ENCODE data around the gene KLC3.

The KLC3 gene

DNA sequence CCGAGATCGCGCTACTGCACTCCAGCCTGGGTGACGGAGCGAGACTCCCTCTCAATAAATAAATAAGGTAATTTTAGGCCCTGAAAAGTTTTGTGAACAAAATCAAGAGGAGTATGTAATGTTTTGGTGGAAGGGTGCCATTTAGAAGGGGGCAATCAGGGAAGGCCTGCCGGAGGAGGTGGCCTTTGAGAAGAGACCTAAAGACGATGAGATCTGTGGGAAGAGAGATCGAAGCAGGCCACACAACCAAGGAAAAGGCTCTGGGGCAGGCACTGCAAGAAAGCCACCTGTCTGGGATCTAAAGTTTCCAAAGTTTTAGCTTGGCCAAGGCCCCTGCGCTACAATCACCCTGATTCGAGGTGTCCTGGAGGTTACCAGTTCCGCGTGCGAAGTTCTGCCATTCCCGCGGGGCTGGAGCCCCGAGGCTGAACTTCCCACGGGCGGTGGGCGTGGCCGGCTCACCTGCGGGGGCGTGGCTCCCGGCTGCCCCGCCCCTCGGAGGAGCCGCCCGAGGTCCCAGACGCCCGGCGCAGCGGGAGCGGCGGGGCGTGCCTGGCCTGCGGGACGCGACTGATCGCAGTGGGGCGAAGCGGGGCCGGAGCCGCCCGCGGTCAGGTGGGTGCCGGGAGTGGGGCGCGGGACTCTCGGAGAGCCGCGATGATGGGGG lies at the start of gene KLC3:
Gene KLC3, plus strand, starts transcription at position 519 of the 667 bp plus-strand sequence. CDS start 4,792 bp downstream, outside the sequence.
- no peak within 1 kb of the TSS for H3K4me3 ChIP-seq (ENCODE audit: control insufficient read depth, low read depth, low read length)
- DNase-seq (ENCODE audit: low read depth) = no peak
- TF ChIP-seq, protein P1, sequence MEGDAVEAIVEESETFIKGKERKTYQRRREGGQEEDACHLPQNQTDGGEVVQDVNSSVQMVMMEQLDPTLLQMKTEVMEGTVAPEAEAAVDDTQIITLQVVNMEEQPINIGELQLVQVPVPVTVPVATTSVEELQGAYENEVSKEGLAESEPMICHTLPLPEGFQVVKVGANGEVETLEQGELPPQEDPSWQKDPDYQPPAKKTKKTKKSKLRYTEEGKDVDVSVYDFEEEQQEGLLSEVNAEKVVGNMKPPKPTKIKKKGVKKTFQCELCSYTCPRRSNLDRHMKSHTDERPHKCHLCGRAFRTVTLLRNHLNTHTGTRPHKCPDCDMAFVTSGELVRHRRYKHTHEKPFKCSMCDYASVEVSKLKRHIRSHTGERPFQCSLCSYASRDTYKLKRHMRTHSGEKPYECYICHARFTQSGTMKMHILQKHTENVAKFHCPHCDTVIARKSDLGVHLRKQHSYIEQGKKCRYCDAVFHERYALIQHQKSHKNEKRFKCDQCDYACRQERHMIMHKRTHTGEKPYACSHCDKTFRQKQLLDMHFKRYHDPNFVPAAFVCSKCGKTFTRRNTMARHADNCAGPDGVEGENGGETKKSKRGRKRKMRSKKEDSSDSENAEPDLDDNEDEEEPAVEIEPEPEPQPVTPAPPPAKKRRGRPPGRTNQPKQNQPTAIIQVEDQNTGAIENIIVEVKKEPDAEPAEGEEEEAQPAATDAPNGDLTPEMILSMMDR (IDR thresholded peaks at IDR 0.05; ENCODE audit: control insufficient read depth, insufficient read depth, low read depth, low read length, missing control alignments) = no peak

- H3K4me3 ChIP-seq (ENCODE audit: control insufficient read depth, low read depth, low read length) = no peak overlapping the region
- TF ChIP-seq, protein P1 (IDR thresholded peaks at IDR 0.05; ENCODE audit: control insufficient read depth, insufficient read depth, low read depth, low read length, missing control alignments) = no peak
- no peak for DNase-seq (ENCODE audit: low read depth)
Measured at GRCh38 chr19:45291834-45292233, 48.7 kb upstream of the KLC3 start.

DNA sequence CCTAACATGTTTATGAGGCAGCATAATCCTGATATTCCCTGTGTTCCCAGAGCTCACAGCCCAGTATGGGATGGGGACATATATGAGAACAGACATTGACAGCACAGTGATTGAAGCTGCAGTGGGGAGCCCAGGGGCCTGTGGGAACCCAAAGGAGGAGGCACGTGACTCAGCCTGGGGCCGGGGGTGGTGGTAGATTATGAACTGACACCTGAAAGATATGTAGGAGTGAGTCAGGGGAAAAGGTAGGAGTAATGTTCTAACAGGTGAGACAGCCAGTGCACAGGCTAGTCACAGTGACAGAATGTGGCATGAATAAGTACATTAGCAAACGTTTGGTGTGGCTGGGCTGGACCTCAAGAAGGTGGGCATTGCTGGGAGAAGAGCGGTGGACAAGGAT lies 46.9 kb upstream of the KLC3 start:
- no peak for DNase-seq (ENCODE audit: low read depth)
- TF ChIP-seq, protein P1 (IDR thresholded peaks at IDR 0.05; ENCODE audit: control insufficient read depth, insufficient read depth, low read depth, low read length, missing control alignments) = no peak
- no peak overlapping the region for H3K4me3 ChIP-seq (ENCODE audit: control insufficient read depth, low read depth, low read length)

- no peak overlapping the region for H3K4me3 ChIP-seq (ENCODE audit: control insufficient read depth, low read depth, low read length)
- TF ChIP-seq, protein P1 (IDR thresholded peaks at IDR 0.05; ENCODE audit: control insufficient read depth, insufficient read depth, low read depth, low read length, missing control alignments) = no peak
- no peak for DNase-seq (ENCODE audit: low read depth)
Measured at GRCh38 chr19:45294291-45295029, 46.1 kb upstream of the KLC3 start.

DNA sequence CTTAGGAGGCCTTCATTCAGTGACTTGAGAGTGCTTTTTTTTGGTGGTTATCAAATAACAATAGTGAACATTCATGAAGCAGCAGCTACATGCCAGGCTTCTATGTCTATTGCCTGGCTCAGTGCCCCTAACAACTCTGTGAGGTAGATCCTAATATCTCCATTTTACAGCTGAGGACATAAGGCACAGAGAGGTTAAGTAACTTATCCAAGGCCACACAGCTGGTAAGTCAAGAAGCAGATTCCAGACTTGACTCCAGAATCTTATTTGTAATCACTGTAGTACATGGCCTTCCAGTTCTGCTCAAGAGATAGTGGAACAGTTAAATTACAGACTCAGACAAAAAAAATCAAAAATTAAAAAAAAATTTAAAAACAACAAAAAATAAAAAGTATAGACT lies 44.7 kb upstream of the KLC3 start:
- TF ChIP-seq, protein P1 (IDR thresholded peaks at IDR 0.05; ENCODE audit: control insufficient read depth, insufficient read depth, low read depth, low read length, missing control alignments) = no peak
- H3K4me3 ChIP-seq (ENCODE audit: control insufficient read depth, low read depth, low read length) = no peak overlapping the region
- DNase-seq (ENCODE audit: low read depth) = no peak

DNA sequence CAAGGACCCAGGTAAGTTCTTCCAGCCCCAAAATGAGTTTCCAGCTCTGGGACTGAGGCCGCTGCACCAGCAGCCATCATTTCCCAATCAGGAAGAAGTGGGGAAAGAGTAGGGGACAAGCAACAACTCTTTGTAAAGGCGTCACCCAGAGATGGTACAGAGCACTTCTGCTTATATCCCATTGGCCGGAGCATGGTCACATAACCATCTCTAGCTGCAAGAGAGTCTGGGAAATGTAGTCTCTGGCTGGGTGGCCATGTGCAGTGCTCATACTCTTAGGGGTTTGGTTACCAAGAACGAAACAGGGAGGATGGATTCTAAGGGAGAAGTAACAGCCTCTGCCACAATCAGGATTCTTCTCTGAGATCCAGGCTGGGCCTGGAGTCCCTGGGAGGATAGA lies 44.2 kb upstream of the KLC3 start:
- H3K4me3 ChIP-seq (ENCODE audit: control insufficient read depth, low read depth, low read length) = no peak overlapping the region
- no peak for DNase-seq (ENCODE audit: low read depth)
- TF ChIP-seq, protein P1 (IDR thresholded peaks at IDR 0.05; ENCODE audit: control insufficient read depth, insufficient read depth, low read depth, low read length, missing control alignments) = no peak

All from AG09309 (cell line).